ENCODE results near the gene JAK1. TPM values are rescaled to one million over a fixed set of nuclear protein-coding genes. Genes with fewer than 3 reads are reported as not detected.

JAK1 gene
- total and polyA plus RNA-seq, 9 of the 15 experiments (the other 6 are each of a cell fraction or from before 2014, with no cell fraction given) = 9.7 to 44.1 (median 42.5) TPM

- TF ChIP-seq POLR2G (IDR thresholded peaks at IDR 0.05; ENCODE audit: low read depth, low read length) (no peak), HMBOX1 (IDR thresholded peaks at IDR 0.05) (peak; percentile 84), ZNF212 (CRISPR knock-in tag; IDR thresholded peaks at IDR 0.05) (no peak), FOXA1 (IDR thresholded peaks at IDR 0.05; ENCODE audit: borderline replicate concordance) (no peak), STAT5A (IDR thresholded peaks at IDR 0.05; ENCODE audit: borderline replicate concordance, low read length) (no peak), ZNF239 (CRISPR knock-in tag; IDR thresholded peaks at IDR 0.05) (no peak), ZBTB26 (CRISPR knock-in tag; IDR thresholded peaks at IDR 0.05) (no peak), ZNF436 (CRISPR knock-in tag; IDR thresholded peaks at IDR 0.05) (no peak), TRIM28 (IDR thresholded peaks at IDR 0.05) (no peak), TARDBP (IDR thresholded peaks at IDR 0.05) (no peak), ZNF551 (CRISPR knock-in tag; IDR thresholded peaks at IDR 0.05) (no peak), VEZF1 (CRISPR knock-in tag; IDR thresholded peaks at IDR 0.05) (no peak), PURB (CRISPR knock-in tag; IDR thresholded peaks at IDR 0.05; ENCODE audit: low read depth) (no peak), ELF2 (CRISPR knock-in tag; IDR thresholded peaks at IDR 0.05) (no peak), ZNF696 (CRISPR knock-in tag; conservative IDR thresholded peaks at IDR 0.05) (no peak), RAD21 (CRISPR knock-in tag; conservative IDR thresholded peaks at IDR 0.05 in 1 of 2, IDR thresholded peaks at IDR 0.05 in 1 of 2) (no peak), TSC22D4 (tag; IDR thresholded peaks at IDR 0.05) (no peak), CBX1 (IDR thresholded peaks at IDR 0.05; ENCODE audit: low read depth) (no peak), COPS2 (conservative IDR thresholded peaks at IDR 0.05) (no peak), CEBPG (CRISPR knock-in tag; IDR thresholded peaks at IDR 0.05) (no peak), CEBPG (tag; conservative IDR thresholded peaks at IDR 0.05 in 1 of 2, IDR thresholded peaks at IDR 0.05 in 1 of 2) (no peak), ZSCAN29 (IDR thresholded peaks at IDR 0.05) (no peak), SLC30A9 (CRISPR knock-in tag; IDR thresholded peaks at IDR 0.05) (no peak), CREBBP (IDR thresholded peaks at IDR 0.05; ENCODE audit: low read depth, low read length) (no peak), HNRNPL (IDR thresholded peaks at IDR 0.05; ENCODE audit: low read depth, low read length) (no peak)
These were observed 75.5 kb downstream of the JAK1 start (continued) for GRCh38 chr1:64890699-64891447.

All from K562 (cell line).